GM12878 (cell line): Measurements from ENCODE around the gene NFE2L1. TPM values are rescaled to one million over a fixed set of nuclear protein-coding genes. Genes with fewer than 3 reads are reported as not detected.

Source experiments
- microRNA counts: library from miRNA; unstranded; fragments of <30 nt; microRNA quantifications from one replicate; lab custom pipeline; 2016
- microRNA-seq: library from miRNA; unstranded; fragments of <30 nt; microRNA quantifications from one replicate; pipeline ENCODE4, GENCODE V29; 2018
- polyA plus RNA-seq, 11 experiments: library from polyadenylated mRNA; depleted of rRNA in 4 of 11; unstranded in 6 of 11; stranded (reverse) in 5 of 11; fragments of >200 nt; fragmentation: Nextera tagmentation in 4 of 11; fragmentation: Illumina TruSeq in 1 of 11; extraction: Ambion mirVana in 4 of 11; extraction: Trizol in 1 of 11; gene quantifications; 1 replicate in 1 of 11; 2 replicates in 10 of 11; pipeline versions ENCODE4 v1.2.1 to v1.2.3, GENCODE V29; 2011 to 2016; ENCODE audit warnings: inconsistent platforms in 2 of 11, missing spikeins in 2 of 11, low read depth in 1 of 11
- small RNA-seq: library from RNA; depleted of rRNA; stranded (forward); fragments of <200 nt; gene quantifications from one replicate; pipeline ENCODE3, GENCODE V24; 2014
- total RNA-seq, 4 experiments: library from RNA; depleted of rRNA in 3 of 4; stranded (reverse); fragments of >200 nt in 3 of 4; fragmentation: Illumina TruSeq in 1 of 4; extraction: Trizol in 1 of 4; gene quantifications; 2 replicates each; pipeline versions ENCODE4 v1.2.1 to v1.2.3, GENCODE V29; 2013 to 2021

Gene NFE2L1
- total and polyA plus RNA-seq, 10 of the 15 experiments (the other 5 are each of a cell fraction or from before 2014, with no cell fraction given), result 3.8 to 104 (median 26.4) TPM

MicroRNAs encoded within 50 kb of the gene (microRNA counts, 767-probe panel; counts per million panel counts)
- 1,244 counts per million, percentile 41 among the panel's probes with 10 or more counts for microRNA hsa-miR-152 (lab: Ali Mortazavi, UCI)

Small RNA genes lying within 50 kb of the gene (microRNA-seq; reads per million reads assigned to microRNA genes)
- gene MIR152, result 77.0 reads per million, percentile 72 among the genes with 10 or more reads in this experiment

Small RNA genes lying within 50 kb of the gene (small RNA-seq; reads per million reads assigned to genes)
- gene AC004477.2 (not detected), gene MIR152 (55.8 reads per million, percentile 99 among the genes with 10 or more reads in this experiment), gene RNU6-1201P (0.16 reads per million)

Other genes starting within 250 kb of the NFE2L1 start
Only the 7 nearest of the 12 such genes appear.
- 1.8 and 2.1 TPM in 2 replicates for gene SP2, start 152.1 kb upstream of the NFE2L1 start, total RNA-seq (2014; rRNA removed)
- 1.6 TPM in 2 replicates for gene SP2, start 152.1 kb upstream of the NFE2L1 start, total RNA-seq (2014; rRNA removed; fragmentation: Illumina TruSeq; extraction: Trizol)
- 16.8 and 17.9 TPM in 2 replicates for gene SP2, start 152.1 kb upstream of the NFE2L1 start, total RNA-seq (2021)
- gene SP2, start 152.1 kb upstream of the NFE2L1 start, polyA plus RNA-seq (2011; rRNA removed), result 1.1 and 2.3 TPM in 2 replicates
- 12.9 and 19.1 TPM in 2 replicates for gene SP2, start 152.1 kb upstream of the NFE2L1 start, polyA plus RNA-seq (2014; fragmentation: Illumina TruSeq; extraction: Trizol)
- gene SP2, start 152.1 kb upstream of the NFE2L1 start, polyA plus RNA-seq (2014; fragmentation: Nextera tagmentation; extraction: Ambion mirVana), result 1 to 10 TPM; 1.2 to 1.9 TPM
- 7.3 and 10.4 TPM in 2 replicates for gene SP2, start 152.1 kb upstream of the NFE2L1 start, polyA plus RNA-seq (2014; rRNA removed)
- 10 to 100 TPM; 17.6 to 18.0 TPM for gene SP2, start 152.1 kb upstream of the NFE2L1 start, polyA plus RNA-seq (2016; fragmentation: Nextera tagmentation; extraction: Ambion mirVana)
- 43.4 and 45.9 TPM in 2 replicates for gene PNPO, start 106.8 kb upstream of the NFE2L1 start, total RNA-seq (2014; rRNA removed)
- 33.6 and 34.5 TPM in 2 replicates for gene PNPO, start 106.8 kb upstream of the NFE2L1 start, total RNA-seq (2014; rRNA removed; fragmentation: Illumina TruSeq; extraction: Trizol)
- gene PNPO, start 106.8 kb upstream of the NFE2L1 start, total RNA-seq (2021), result 47.9 and 52.6 TPM in 2 replicates
- 22.1 and 30.1 TPM in 2 replicates for gene PNPO, start 106.8 kb upstream of the NFE2L1 start, polyA plus RNA-seq (2011; rRNA removed)
- gene PNPO, start 106.8 kb upstream of the NFE2L1 start, polyA plus RNA-seq (2014; fragmentation: Illumina TruSeq; extraction: Trizol), result 40.1 and 41.3 TPM in 2 replicates
- gene PNPO, start 106.8 kb upstream of the NFE2L1 start, polyA plus RNA-seq (2014; fragmentation: Nextera tagmentation; extraction: Ambion mirVana), result 10 to 100 TPM; 13.9 to 32.3 TPM
- gene PNPO, start 106.8 kb upstream of the NFE2L1 start, polyA plus RNA-seq (2014; rRNA removed), result 32.9 and 34.1 TPM in 2 replicates
- gene PNPO, start 106.8 kb upstream of the NFE2L1 start, polyA plus RNA-seq (2016; fragmentation: Nextera tagmentation; extraction: Ambion mirVana), result 10 to 100 TPM; 40.2 to 42.1 TPM
- not detected in 2 replicates for gene PRR15L, start 90.5 kb upstream of the NFE2L1 start, total RNA-seq (2014; rRNA removed)
- gene PRR15L, start 90.5 kb upstream of the NFE2L1 start, total RNA-seq (2014; rRNA removed; fragmentation: Illumina TruSeq; extraction: Trizol), result not detected in 2 replicates
- gene PRR15L, start 90.5 kb upstream of the NFE2L1 start, total RNA-seq (2021), result not detected in 2 replicates
- not detected in 2 replicates for gene PRR15L, start 90.5 kb upstream of the NFE2L1 start, polyA plus RNA-seq (2011; rRNA removed)
- not detected in 2 replicates for gene PRR15L, start 90.5 kb upstream of the NFE2L1 start, polyA plus RNA-seq (2014; fragmentation: Illumina TruSeq; extraction: Trizol)
- gene PRR15L, start 90.5 kb upstream of the NFE2L1 start, polyA plus RNA-seq (2014; fragmentation: Nextera tagmentation; extraction: Ambion mirVana), result not detected
- not detected in 2 replicates for gene PRR15L, start 90.5 kb upstream of the NFE2L1 start, polyA plus RNA-seq (2014; rRNA removed)
- under 1 TPM; 0.11 to 0.18 TPM for gene PRR15L, start 90.5 kb upstream of the NFE2L1 start, polyA plus RNA-seq (2016; fragmentation: Nextera tagmentation; extraction: Ambion mirVana)
- 150 and 159 TPM in 2 replicates for gene CDK5RAP3, start 77.2 kb upstream of the NFE2L1 start, total RNA-seq (2014; rRNA removed)
- 92.1 and 99.9 TPM in 2 replicates for gene CDK5RAP3, start 77.2 kb upstream of the NFE2L1 start, total RNA-seq (2014; rRNA removed; fragmentation: Illumina TruSeq; extraction: Trizol)
- 168 and 177 TPM in 2 replicates for gene CDK5RAP3, start 77.2 kb upstream of the NFE2L1 start, total RNA-seq (2021)
- 101 and 127 TPM in 2 replicates for gene CDK5RAP3, start 77.2 kb upstream of the NFE2L1 start, polyA plus RNA-seq (2011; rRNA removed)
- gene CDK5RAP3, start 77.2 kb upstream of the NFE2L1 start, polyA plus RNA-seq (2014; fragmentation: Illumina TruSeq; extraction: Trizol), result 129 and 163 TPM in 2 replicates
- 100 to 1,000 TPM in 1 of 2 experiments, 10 to 100 TPM in 1; 69.4 to 160 TPM for gene CDK5RAP3, start 77.2 kb upstream of the NFE2L1 start, polyA plus RNA-seq (2014; fragmentation: Nextera tagmentation; extraction: Ambion mirVana)
- 204 and 209 TPM in 2 replicates for gene CDK5RAP3, start 77.2 kb upstream of the NFE2L1 start, polyA plus RNA-seq (2014; rRNA removed)
- 100 to 1,000 TPM; 223 to 237 TPM for gene CDK5RAP3, start 77.2 kb upstream of the NFE2L1 start, polyA plus RNA-seq (2016; fragmentation: Nextera tagmentation; extraction: Ambion mirVana)
- gene COPZ2, start 10.6 kb upstream of the NFE2L1 start, total RNA-seq (2014; rRNA removed), result 0.93 and 1.6 TPM in 2 replicates
- gene COPZ2, start 10.6 kb upstream of the NFE2L1 start, total RNA-seq (2014; rRNA removed; fragmentation: Illumina TruSeq; extraction: Trizol), result 2.3 and 2.7 TPM in 2 replicates
- gene COPZ2, start 10.6 kb upstream of the NFE2L1 start, total RNA-seq (2021), result 3.6 and 4.3 TPM in 2 replicates
- gene COPZ2, start 10.6 kb upstream of the NFE2L1 start, polyA plus RNA-seq (2011; rRNA removed), result 0.20 and 0.27 TPM in 2 replicates
- 1.8 and 3.3 TPM in 2 replicates for gene COPZ2, start 10.6 kb upstream of the NFE2L1 start, polyA plus RNA-seq (2014; fragmentation: Illumina TruSeq; extraction: Trizol)
- gene COPZ2, start 10.6 kb upstream of the NFE2L1 start, polyA plus RNA-seq (2014; fragmentation: Nextera tagmentation; extraction: Ambion mirVana), result 1 to 10 TPM; 2.5 to 2.9 TPM
- gene COPZ2, start 10.6 kb upstream of the NFE2L1 start, polyA plus RNA-seq (2014; rRNA removed), result 2.7 and 3.1 TPM in 2 replicates
- 1 to 10 TPM; 2.0 to 3.2 TPM for gene COPZ2, start 10.6 kb upstream of the NFE2L1 start, polyA plus RNA-seq (2016; fragmentation: Nextera tagmentation; extraction: Ambion mirVana)
- gene CBX1, start 53.1 kb downstream of the NFE2L1 start, total RNA-seq (2014; rRNA removed), result 46.1 and 48.2 TPM in 2 replicates
- 76.7 and 76.9 TPM in 2 replicates for gene CBX1, start 53.1 kb downstream of the NFE2L1 start, total RNA-seq (2014; rRNA removed; fragmentation: Illumina TruSeq; extraction: Trizol)
- gene CBX1, start 53.1 kb downstream of the NFE2L1 start, total RNA-seq (2021), result 55.6 and 57.2 TPM in 2 replicates
- 39.3 and 52.5 TPM in 2 replicates for gene CBX1, start 53.1 kb downstream of the NFE2L1 start, polyA plus RNA-seq (2011; rRNA removed)
- 99.2 and 133 TPM in 2 replicates for gene CBX1, start 53.1 kb downstream of the NFE2L1 start, polyA plus RNA-seq (2014; fragmentation: Illumina TruSeq; extraction: Trizol)
- gene CBX1, start 53.1 kb downstream of the NFE2L1 start, polyA plus RNA-seq (2014; fragmentation: Nextera tagmentation; extraction: Ambion mirVana), result 10 to 100 TPM; 11.8 to 20.3 TPM
- gene CBX1, start 53.1 kb downstream of the NFE2L1 start, polyA plus RNA-seq (2014; rRNA removed), result 43.4 and 45.4 TPM in 2 replicates
- 10 to 100 TPM; 36.6 to 41.6 TPM for gene CBX1, start 53.1 kb downstream of the NFE2L1 start, polyA plus RNA-seq (2016; fragmentation: Nextera tagmentation; extraction: Ambion mirVana)
- 63.7 and 69.0 TPM in 2 replicates for gene SNX11, start 59.4 kb downstream of the NFE2L1 start, total RNA-seq (2014; rRNA removed)
- gene SNX11, start 59.4 kb downstream of the NFE2L1 start, total RNA-seq (2014; rRNA removed; fragmentation: Illumina TruSeq; extraction: Trizol), result 62.3 and 63.1 TPM in 2 replicates
- gene SNX11, start 59.4 kb downstream of the NFE2L1 start, total RNA-seq (2021), result 60.8 and 63.4 TPM in 2 replicates
- 116 and 127 TPM in 2 replicates for gene SNX11, start 59.4 kb downstream of the NFE2L1 start, polyA plus RNA-seq (2011; rRNA removed)
- 66.0 and 77.8 TPM in 2 replicates for gene SNX11, start 59.4 kb downstream of the NFE2L1 start, polyA plus RNA-seq (2014; fragmentation: Illumina TruSeq; extraction: Trizol)
- 10 to 100 TPM; 61.3 to 75.6 TPM for gene SNX11, start 59.4 kb downstream of the NFE2L1 start, polyA plus RNA-seq (2014; fragmentation: Nextera tagmentation; extraction: Ambion mirVana)
- gene SNX11, start 59.4 kb downstream of the NFE2L1 start, polyA plus RNA-seq (2014; rRNA removed), result 60.9 and 64.2 TPM in 2 replicates
- 10 to 100 TPM; 34.2 to 39.9 TPM for gene SNX11, start 59.4 kb downstream of the NFE2L1 start, polyA plus RNA-seq (2016; fragmentation: Nextera tagmentation; extraction: Ambion mirVana)